NCI-H345 (cell line): ENCODE results near the gene ADAMTSL1.

Experiments used
- DNase-seq: peaks from one replicate; lab custom pipeline; 2025; lab: John Stamatoyannopoulos, UW

ADAMTSL1 gene

GRCh38 chr9:18610956-18611355, 137.0 kb downstream of the ADAMTSL1 start:
- DNase-seq = peak; percentile 67

- peak; percentile 89 for DNase-seq
Measured at GRCh38 chr9:18611971-18612370, 138.0 kb downstream of the ADAMTSL1 start.

GRCh38 chr9:18614116-18614515, 140.2 kb downstream of the ADAMTSL1 start:
- no peak for DNase-seq

- DNase-seq = no peak
Measured at GRCh38 chr9:18614651-18615050, 140.7 kb downstream of the ADAMTSL1 start.

- DNase-seq = no peak
Measured at GRCh38 chr9:18616976-18617375, 143.0 kb downstream of the ADAMTSL1 start.

GRCh38 chr9:18617759-18618158, 143.8 kb downstream of the ADAMTSL1 start:
- no peak for DNase-seq

GRCh38 chr9:18618862-18619261, 144.9 kb downstream of the ADAMTSL1 start:
- no peak for DNase-seq

GRCh38 chr9:18622186-18622836, 148.4 kb downstream of the ADAMTSL1 start:
- DNase-seq = no peak

GRCh38 chr9:18623221-18624079, 149.5 kb downstream of the ADAMTSL1 start:
- DNase-seq = no peak

GRCh38 chr9:18626046-18626698, 152.2 kb downstream of the ADAMTSL1 start:
- DNase-seq = no peak

GRCh38 chr9:18629136-18629535, 155.2 kb downstream of the ADAMTSL1 start:
- no peak for DNase-seq

GRCh38 chr9:18632632-18633403, 158.9 kb downstream of the ADAMTSL1 start:
- DNase-seq = no peak

GRCh38 chr9:18636781-18637180, 162.8 kb downstream of the ADAMTSL1 start:
- DNase-seq = no peak

- DNase-seq = no peak
Measured at GRCh38 chr9:18638371-18639249, 164.7 kb downstream of the ADAMTSL1 start.

GRCh38 chr9:18639911-18640310, 166.0 kb downstream of the ADAMTSL1 start:
- no peak for DNase-seq

GRCh38 chr9:18658804-18659705, 185.1 kb downstream of the ADAMTSL1 start:
- DNase-seq = no peak

- no peak for DNase-seq
Measured at GRCh38 chr9:18660001-18660400, 186.0 kb downstream of the ADAMTSL1 start.

- no peak for DNase-seq
Measured at GRCh38 chr9:18662320-18662719, 188.4 kb downstream of the ADAMTSL1 start.

- DNase-seq = no peak
Measured at GRCh38 chr9:18665947-18666346, 192.0 kb downstream of the ADAMTSL1 start.

- DNase-seq = no peak
Measured at GRCh38 chr9:18666348-18666747, 192.4 kb downstream of the ADAMTSL1 start.
